COLO668 (cell line): ENCODE results near the gene APMAP.
"Not testable (repeated sequence)": the region's sequence is repeated elsewhere in the genome, so short reads cannot be mapped to it uniquely, and the experiment has no call there.

Source experiments
- DNase-seq: peaks from one replicate; lab custom pipeline; 2025; ENCODE audit not compliant: unreplicated experiment; lab: John Stamatoyannopoulos, UW

The APMAP gene

DNA sequence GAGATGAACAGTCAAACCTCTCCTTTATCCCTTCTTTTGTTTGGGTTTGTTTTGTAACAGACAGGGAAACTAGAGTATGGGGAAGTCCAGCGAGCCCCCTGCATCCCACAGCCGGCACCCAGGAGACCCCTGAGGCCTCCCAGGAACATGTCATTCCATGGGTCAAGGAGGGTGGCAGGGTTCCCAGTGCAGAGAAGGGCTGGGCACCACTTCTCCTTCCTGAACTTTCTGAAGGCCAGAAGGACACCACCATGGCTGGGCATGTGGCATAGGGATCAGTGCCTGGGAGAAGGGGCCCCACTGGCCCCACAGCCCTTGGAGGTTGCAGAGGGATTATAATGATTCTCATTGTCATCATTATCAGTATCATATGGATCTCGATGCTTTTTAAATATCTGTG lies 57.4 kb downstream of the APMAP start:
- no peak for DNase-seq

DNA sequence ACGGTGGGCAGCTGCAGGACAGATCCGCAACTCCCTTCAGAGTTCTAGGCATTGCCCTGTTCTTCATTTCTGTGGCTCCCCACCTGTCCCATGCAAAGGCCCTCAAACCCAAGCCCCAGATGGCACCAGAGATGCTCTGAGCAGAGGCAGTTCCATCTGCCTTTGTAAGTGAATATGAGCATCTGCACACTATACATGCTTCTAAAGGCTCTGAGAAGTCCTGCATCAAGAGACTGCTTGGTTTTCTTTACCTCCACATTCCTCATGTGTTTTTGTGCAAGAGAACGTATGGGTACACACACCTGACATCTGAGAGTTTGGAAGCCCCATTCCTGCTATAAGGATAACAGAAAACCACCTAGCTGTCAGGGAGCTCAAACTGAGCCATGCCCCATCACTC lies 57.8 kb downstream of the APMAP start:
- DNase-seq: no peak

DNA sequence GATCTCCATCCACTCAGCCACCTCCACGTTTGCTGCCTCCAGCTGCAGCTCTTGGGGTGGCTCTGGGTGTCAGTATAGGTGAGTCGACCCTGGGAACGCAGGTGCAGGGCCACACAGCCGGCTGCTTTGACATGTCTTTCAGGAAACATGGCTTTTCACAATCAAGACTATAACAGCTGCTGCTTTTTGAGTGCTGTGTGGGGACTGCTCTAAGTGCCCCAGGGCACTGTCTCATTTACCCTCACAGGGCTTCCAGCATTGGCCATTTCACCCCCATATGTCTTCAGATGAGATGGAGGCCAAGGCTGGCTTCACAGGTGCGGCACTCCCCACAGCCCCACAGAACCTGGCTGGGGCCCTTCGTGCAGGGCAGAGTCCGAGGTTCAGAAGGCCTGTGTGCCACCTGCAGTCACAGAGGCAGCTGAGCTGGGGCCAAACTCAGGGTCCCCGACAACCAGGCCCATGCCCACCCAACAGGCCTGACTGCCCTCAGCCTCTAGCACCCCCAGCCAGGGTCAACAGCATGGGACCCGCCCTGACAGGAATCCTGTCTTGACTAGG lies 58.4 kb downstream of the APMAP start:
- no peak for DNase-seq

DNA sequence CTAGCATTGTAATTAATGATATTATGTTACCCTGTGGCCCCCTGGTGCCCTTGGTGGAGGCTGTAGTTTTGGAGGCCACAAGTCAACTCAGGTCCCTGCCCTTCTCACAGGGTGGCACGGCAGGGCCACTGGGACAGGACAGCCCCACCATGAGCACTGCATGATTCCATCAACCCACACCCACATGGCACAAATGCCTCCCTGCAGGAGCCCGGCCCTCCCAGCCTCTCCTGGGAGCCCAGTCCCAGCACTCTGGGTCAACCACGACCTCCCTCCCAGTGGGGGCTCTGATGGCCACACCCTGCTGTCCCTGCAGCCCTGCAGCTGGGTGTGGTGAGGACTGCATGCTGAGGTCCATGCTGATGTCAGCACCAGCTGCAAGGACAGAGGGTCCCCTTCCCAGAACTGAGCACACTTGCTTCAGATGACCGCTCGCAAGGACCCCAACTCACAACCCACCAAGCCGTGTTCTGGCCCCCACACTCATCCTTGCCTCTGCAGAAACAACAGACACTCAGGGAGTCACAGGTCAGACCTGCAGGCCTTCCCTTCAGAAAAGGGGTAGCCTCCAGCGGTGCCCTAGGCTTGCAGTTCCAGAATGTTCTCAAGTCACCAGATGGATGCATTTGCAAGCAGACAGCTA lies 59.2 kb downstream of the APMAP start:
- DNase-seq: no peak

DNA sequence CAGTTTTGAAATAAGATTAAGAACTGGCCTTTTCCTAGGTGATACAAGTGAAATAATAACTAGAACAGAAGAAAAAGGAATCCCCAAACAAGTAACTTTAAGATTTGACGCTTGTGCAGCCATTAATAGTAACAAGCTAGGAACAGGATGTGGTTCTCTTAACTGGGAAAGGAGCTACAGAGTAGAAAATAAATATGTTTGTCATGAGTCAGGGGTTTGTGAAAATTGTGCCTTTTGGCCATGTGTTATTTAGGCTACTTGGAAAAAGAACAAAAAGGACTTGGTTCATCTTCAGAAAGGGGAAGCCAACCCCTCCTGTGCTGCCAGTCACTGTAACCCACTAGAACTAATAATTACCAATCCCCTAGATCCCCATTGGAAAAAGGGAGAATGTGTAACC lies 60.7 kb downstream of the APMAP start:
- DNase-seq: not testable (repeated sequence)

DNA sequence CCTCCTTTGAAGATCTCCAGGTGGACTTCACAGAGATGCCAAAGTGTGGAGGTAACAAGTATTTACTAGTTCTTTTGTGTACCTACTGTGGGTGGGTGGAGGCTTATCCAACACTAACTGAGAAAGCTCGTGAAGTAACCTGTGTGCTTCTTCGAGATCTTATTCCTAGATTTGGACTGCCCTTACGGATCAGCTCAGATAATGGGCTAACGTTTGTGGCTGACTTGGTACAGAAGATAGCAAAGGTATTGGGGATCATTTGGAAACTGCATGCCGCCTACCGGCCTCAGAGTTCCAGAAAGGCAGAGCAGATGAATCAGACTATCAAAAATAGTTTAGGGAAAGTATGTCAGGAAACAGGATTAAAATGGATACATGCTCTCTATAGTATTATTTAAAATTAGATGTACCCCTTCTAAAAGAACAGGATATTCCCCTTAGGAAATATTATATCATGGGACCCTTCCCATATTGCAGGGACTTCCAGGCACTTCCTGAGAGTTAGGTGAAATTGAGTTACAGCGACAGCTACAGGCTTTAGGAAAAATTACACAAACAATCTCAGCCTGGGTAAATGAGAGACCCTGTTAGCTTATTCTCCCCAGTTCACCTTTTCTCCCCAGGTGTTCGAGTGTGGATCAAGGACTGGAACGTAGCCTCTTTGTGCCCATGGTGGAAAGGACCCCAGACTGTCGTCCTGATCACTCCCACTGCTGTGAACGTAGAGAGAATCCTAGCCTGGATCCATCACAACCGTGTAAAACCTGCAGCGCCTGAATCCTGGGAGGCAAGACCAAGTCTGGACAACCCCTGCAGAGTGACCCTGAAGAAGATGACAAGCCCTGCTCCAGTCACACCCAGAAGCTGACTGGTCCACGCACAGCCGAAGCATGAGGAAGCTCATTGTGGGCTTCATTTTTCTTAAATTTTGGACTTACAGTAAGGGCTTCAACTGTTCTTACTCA lies 61.5 kb downstream of the APMAP start:
- not testable (repeated sequence) for DNase-seq

DNA sequence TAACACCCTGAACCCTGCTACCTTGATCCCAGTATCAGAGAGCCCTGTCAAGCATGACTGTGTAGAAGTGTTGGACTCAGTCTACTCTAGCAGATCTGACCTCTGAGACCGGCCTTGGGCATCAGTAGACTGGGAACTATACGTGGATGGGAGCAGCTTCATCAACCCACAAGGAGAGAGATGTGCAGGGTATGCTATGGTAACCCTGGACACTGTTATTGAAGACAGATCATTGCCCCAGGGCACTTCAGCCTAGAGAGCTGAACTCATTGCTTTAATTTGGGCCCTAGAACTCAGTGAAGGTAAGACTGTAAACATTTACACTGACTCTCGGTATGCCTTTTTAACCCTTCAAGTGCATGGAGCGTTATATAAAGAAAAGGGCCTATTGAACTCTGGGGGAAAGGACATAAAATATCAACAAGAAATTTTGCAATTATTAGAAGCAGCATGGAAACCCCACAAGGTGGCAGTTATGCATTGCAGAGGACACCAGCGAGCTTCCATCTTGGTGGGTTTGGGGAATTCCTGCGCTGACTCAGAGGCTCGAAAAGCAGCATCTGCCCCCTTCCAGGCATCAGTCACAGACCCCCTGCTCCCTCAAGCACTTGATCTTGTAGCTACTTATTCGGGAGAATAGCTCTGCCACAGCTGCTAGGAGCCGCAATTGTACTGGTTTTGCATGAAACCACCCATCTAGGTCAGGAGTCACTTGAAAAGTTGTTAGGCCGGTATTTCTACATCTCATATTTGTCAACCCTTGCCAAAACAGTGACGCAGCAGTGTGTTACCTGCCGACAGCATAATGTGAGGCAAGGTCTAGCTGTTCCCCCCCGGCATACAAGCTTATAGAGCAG lies 62.5 kb downstream of the APMAP start:
- peak; percentile 71 for DNase-seq

DNA sequence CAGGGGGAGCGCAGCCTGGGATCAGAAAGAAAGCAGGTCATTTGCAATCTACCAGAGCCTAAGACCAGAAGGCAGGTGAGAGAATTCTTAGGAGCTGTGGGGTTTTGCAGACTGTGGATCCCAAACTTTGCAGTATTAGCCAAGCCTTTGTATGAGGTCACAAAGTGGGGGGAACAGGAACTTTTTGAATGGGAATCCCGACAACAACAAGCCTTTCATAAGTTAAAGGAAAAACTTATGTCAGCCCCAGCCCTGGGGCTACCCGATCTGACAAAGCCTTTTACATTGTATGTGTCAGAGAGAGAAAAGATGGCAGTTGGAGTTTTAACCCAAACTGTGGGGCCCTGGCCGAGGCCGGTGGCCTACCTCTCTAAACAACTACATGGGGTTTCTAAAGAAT lies 63.3 kb downstream of the APMAP start:
- not testable (repeated sequence) for DNase-seq

DNA sequence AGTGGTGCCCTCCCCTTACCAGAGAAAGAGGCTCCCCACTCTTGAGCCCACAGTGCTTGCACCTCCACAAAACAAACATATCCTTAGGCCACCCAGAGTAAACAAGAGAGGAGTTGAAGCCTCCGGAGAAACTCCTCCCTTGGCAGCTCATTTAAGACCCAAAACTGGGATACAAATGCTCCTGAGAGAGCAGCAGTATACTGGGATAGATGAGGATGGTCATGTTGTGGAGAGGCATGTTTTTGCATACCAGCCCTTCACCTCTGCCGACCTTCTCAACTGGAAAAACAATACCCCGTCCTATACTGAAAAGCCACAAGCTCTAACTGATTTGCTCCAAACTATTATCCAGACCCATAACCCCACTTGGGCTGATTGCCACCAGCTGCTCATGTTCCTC lies 71.8 kb downstream of the APMAP start:
- not testable (repeated sequence) for DNase-seq

DNA sequence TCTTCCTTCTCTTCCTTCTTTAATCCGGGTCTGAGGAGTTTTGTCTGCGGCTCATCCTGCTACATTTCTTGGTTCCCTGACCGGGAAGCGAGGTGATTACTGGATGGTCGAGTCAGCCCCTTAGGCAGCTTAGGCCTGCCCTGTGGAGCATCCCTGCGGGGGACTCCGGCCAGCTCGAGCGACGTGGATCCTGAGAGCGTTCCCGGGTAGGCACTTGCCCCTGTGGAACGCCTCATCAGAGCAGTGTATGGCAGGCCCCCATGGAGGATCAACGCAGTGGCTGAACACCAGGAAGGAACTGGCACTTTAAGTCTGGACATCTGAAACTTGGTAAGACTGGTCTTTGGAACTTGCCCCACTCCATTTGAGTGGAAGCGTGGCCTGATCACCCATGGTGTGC lies 72.9 kb downstream of the APMAP start:
- DNase-seq: not testable (repeated sequence)

DNA sequence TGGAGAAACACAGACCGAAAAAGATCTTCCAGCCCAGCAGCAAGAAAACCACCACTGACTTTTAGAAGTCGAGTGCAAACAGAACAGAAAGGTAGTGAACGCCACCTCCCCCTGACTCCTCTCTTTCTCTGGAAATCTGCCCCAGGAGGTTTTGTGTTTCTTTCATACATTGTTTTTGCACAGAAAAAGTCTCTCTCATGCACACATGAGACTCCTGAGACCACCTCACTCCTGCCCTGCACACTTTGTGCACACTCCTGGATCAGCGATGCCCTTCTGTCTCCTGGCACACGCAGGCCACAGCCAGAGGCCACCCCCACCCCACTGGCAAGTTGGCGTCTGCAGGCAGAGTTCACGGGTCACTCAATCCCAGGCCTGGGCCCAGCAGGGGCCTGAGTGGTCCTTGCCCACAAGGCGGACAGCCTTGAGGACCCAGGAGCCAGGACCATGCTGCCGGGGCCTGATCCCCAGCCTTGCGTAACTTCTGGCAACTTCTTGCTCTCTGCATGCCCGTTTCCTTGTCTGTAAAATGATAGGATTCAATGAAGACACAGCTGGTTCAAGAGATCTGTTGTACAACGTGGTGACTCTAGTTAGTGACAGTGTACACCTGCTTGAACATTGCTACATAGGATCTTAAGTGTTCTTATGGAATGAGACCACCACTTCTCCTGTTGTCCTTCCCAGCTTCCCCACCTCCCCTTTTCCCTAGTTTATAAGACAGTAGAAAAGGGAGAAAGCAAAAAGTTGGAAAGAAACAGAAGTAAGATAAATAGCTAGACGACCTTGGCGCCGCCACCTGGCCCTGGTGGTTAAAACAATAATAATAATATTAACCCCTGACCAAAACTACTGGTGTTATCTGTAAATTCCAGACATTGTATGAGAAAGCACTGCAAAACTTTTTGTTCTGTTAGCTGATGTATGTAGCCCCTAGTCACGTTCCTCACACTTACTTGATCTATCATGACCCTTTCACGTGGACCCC lies 73.7 kb downstream of the APMAP start:
- no peak for DNase-seq

DNA sequence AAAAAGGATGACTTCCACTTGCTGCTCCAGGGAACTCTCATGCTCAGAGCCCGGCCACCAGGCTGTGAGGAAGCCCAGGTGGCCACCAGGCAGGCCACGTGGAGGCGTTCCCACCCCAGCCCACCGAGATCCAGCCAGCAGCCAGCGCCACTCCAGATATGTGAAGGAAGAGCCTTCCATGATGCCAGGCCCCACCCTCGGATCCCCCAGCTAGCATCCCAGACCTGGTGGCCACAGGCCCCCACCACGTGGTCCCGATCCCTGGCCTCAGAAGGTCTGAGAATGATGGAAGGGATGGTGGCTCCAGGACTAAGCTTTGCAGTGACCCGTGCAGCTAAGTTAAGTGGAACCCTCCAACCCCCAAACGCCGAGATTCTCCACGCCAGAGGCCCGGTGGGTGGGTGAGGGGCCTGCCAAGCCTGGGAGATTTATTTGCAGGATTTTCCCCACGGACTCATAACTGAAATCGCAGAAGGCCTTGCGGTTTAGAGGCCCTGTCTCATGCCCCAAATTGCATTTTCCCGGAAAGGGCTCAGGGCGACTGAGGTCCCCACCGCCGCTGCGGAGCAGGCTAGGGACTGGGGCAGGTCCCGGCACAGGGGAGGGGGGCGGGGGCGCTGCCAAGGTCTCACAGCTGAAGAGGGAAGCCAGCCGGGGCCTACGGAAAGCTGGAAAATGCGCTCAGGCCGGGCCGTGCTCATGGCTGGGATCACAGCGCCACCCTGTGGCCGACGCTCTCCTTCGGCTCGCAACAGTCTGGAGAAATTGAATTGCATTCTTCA lies 74.6 kb downstream of the APMAP start:
- DNase-seq: peak; percentile 71

DNA sequence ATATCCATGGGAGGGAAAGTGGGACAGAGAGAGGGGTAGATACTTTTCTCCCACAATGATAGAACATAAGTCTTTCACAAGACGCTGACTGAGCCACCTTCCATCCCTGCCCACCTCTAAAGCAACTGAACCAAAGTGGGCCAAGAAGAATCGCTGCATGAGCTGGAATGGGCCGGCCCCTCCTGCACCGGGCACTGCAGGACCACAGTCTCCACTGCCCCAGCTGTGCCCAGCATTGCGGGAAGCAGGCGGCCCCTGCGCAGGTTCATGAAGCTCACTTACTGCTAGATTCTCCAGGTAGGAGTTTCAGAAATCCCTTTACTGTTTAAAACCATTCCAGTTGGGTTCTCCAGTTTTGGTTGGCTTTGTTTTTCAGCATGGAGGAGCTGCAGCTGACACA lies 75.5 kb downstream of the APMAP start:
- DNase-seq: no peak

DNA sequence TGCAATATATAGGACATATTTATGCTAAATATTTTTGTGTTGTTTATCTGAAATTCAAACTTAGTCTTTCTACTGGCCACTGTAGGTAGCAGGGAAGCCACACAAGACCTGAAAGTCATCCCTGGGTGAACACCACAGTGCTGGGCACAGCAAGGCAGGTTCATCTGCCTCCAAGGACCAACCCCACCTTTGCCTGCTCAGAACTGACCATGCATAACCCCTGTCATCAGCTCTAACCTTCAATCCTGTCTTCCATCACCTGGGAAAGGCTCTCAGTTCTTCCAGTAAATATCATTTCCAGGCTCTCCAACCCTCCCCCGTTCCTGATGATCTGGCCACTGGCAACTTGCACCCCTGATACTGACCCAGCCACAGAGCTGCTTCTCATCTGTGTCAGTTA lies 76.1 kb downstream of the APMAP start:
- DNase-seq: no peak

DNA sequence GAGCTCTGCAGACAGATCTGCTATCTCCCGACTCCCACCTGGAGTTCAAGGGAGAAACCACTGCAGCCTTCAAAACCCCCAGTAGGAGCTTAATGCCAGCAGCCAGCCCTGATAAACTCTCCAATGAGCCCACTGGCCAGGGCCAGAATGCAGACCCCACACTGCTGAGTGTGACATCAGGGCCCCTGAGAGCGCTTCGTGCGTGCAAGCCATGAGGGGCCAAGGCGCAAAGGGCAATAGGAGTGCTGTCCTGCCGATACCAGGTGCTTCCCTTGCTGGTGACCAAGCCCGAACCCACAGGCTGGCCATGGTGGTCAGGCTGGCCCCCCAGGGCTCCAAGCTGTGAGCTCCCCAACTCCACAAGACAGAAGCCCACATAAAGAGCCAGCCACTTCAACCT lies 76.7 kb downstream of the APMAP start:
- DNase-seq: no peak

DNA sequence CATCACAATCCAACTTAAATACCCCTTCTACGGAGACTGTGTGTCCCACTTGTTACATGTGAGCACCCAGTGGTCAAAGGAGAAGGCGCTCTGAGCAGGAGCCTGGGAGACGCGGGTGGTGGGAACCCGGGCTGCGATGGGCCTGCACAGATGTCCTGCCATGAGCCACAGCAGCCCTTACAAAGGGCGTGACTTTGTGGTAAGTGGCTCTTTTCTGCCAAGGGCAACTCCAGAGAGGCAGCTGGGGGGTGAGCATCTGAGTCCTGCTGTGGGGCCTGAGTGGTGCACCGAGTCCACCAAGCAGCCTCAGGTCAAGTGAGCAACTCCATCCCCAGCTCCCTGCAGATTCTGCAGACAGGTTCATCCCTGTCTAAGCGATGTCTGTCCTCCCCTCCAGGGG lies 77.1 kb downstream of the APMAP start:
- no peak for DNase-seq

DNA sequence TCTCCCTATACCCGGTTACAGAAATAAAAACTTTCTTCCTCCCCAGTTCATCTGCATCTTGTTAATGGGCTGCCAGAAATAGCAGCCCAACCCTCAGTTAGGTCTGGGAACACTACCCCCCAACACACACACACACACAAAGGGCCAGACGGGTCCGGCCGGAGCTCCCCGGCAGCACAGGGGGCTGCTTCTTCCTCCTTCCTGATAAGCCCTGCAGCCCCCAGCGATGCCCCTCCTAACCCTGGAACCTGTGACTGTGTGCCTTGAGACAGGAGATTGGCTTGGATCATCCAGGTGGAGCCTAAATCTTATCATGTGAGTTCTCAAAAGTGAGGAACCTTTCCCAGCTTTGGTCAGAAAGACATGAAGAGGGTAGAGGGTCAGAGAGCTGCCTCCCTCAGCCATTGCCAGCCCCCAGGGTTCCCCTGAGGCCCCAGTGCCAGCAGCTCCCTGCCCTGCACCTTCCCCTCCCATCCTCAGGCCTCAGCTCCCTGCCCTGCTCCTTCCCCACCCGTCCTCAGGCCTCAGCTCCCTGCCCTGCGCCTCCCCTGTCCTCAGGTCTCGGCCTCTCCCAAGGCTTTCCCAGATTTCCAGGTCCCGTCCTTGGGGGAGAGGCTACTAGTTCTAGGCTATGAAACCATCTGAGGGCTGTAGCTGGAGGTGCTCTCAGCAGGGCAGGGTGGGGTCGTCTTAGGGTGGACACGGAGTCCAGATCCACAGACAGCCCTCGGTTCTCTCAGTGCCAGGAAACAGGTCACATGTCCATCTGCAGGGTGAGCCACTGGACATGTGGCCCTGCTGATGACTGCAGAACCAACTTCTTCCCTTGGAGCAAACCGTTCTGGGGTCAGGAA lies 77.9 kb downstream of the APMAP start:
- DNase-seq: no peak

DNA sequence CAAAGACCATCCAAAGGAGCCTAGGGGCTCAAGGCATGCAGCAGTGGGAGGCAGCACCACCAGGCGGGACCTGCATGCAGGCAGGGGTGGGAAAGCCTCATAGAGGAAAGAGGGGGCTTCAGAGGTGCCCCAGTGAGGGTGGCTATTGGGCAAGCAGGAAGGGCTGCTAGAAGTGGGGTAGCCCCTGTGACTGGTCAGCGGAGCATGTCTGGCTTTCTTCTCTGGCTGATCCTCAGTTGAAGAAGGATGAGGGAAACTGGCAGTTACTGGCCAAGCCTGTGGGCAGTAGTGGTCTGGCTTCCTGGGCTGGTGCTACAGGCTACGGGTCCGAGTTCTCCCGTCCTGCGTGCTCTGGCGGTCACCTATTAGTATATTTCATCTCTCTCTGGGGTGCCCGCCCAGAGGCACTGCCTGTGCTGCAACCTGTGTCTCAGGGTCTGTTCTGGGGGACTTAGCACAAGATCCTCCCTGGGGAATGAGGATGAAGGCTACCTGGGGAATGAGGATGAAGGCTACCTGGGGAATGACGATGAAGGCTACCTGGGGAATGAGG lies 79.4 kb downstream of the APMAP start:
- DNase-seq: no peak
